ENCODE results near the gene PAGR1.
A peak's percentile ranks its signal among the peaks of the same experiment; 100 is the strongest.
"Not testable (repeated sequence)": the region's sequence is repeated elsewhere in the genome, so short reads cannot be mapped to it uniquely, and the experiment has no call there.

Gene PAGR1

GRCh38 chr16:29793153-29793552 is 22.8 kb upstream of the PAGR1 start:
- not testable (repeated sequence) for DNase-seq

- DNase-seq: no peak
These were observed 21.7 kb upstream of the PAGR1 start for GRCh38 chr16:29794231-29794710.

DNA sequence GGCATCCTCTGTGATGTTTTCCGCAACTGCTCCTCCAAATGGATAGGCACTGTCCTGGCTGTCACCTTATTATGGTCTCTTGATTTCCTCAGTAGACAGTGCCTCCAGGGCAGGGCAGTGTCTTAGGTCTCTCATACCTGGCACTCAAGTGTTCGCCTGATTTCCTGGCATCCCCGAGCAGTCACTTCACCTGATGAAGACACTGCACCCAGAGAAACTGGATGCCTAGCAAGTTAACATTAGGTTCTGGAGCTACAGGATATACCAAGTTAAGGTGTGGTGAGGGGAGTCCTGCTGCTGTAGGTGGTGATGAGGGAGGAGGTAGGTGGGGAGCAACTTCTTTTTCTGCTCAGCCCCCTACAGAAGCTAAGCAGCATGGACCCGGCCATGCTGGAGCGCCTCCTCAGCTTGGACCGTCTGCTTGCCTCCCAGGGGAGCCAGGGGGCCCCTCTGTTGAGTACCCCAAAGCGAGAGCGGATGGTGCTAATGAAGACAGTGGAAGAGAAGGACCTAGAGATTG is 13.5 kb upstream of the PAGR1 start:
- DNase-seq: no peak

DNA sequence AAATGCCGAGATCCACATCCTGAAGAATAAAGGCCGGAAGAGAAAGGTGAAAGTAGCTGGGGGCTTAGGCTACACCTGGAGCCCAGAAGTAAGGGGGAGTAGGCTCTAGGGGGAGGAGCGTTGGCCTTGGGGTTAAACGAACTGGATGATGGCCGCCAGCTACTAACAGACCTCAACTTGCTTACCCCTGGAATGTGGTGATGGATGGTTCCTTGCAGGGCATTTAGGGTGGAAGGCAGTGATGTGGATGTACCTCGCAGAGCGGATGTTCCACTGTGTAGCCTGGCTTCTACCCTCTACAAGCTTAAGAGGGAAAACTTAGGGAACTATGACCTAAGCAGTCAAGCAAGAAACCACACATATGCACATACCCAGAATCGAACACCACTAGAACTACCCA is 11.9 kb upstream of the PAGR1 start:
- no peak for DNase-seq

- DNase-seq: no peak
These were observed 11.3 kb upstream of the PAGR1 start for GRCh38 chr16:29804455-29805231.

DNA sequence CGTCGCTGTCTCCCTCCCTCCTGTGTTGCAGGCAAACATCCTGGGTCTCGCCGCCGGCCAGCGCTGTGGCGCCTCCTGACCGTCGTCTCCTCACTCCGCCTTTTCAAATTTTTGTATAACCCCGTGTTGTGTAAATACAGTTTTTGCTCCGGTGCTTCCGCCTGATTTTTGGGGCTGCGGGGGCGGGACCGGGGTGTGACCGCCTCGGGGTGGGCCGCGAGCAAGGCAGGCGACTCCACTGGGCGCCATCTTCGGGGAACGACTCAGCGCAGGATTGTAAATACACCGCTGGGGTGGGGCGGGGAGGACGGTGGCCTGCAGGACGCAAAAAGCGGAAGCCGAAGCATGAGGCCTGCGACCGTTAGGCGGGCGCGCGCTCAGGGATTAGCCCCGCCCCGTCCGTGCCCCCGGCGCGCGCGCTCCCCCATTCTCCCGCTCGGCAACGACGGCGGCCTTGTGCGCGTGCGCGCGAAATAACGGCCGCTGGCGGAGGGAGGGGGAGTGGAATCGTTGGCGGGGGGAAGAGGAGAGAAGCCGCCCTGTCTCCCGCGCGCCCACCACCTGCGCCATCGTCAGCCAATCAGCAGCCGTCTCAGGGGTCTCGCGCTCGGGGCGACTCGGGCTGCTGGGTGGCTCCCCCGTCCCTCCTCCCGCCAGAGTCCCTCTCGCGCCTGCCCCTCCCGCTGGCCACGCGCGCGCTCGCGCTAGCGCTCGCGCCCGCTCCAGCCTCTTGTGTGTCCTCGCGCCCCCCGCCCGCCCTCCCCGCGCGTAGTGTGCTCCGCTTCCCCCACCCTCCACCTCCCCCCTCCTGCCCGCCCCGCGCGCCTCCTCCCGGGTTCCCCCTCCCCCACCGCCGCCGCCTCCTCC is 10.5 kb upstream of the PAGR1 start:
- DNase-seq: peak; percentile 98

GRCh38 chr16:29806099-29806579 is 9.8 kb upstream of the PAGR1 start, which contains the start of gene MAZ:
MAZ (plus strand) TSS chr16:29806529; CDS start chr16:29806702, 173 bp downstream.
- no peak for DNase-seq

DNA sequence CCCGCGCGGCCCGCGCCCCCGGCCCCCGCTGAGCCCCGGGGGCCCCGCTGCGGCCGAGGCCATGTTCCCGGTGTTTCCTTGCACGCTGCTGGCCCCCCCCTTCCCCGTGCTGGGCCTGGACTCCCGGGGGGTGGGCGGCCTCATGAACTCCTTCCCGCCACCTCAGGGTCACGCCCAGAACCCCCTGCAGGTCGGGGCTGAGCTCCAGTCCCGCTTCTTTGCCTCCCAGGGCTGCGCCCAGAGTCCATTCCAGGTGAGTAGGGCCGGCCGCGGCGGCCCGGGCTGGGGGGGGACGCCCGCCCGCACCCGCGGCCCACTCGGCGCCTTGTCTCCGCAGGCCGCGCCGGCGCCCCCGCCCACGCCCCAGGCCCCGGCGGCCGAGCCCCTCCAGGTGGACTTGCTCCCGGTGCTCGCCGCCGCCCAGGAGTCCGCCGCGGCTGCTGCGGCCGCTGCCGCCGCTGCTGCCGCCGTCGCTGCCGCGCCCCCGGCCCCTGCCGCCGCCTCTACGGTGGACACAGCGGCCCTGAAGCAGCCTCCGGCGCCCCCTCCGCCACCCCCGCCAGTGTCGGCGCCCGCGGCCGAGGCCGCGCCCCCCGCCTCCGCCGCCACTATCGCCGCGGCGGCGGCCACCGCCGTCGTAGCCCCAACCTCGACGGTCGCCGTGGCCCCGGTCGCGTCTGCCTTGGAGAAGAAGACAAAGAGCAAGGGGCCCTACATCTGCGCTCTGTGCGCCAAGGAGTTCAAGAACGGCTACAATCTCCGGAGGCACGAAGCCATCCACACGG is 9.1 kb upstream of the PAGR1 start:
- peak; percentile 74 for DNase-seq

GRCh38 chr16:29807426-29808218 is 8.3 kb upstream of the PAGR1 start:
- peak; percentile 89 for DNase-seq

- DNase-seq: no peak
These were observed 7.6 kb upstream of the PAGR1 start for GRCh38 chr16:29808219-29808900.

DNA sequence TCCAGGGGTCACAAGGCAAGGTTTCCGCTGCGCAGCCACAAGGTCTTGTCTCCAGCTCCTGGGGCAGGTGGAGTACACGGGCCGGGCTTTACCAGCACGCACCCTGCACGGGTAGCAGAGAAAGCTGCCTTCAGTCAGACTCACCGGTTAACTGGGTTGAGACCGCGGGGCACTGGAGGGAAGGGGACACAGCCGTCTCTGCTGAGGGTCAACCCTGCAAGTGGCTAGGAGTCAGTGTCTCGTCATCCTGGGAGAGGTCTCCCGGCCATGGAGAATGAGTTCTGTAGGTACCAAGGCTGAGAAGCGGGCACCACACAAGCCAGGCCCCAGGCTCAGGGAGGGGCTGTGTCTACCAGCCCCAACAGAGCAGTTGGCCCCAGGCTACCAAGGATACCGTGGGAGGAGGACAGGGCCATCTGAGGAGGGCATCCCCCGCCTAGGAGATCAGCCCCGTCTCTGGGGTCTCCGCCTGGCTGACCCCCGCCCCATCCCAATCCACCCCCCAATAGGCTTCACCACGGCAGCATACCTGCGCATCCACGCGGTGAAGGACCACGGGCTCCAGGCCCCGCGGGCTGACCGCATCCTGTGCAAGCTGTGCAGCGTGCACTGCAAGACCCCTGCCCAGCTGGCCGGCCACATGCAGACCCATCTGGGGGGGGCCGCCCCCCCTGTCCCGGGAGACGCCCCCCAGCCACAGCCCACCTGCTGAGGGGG is 6.8 kb upstream of the PAGR1 start:
- no peak for DNase-seq

GRCh38 chr16:29809850-29810698 is 5.9 kb upstream of the PAGR1 start:
- no peak for DNase-seq

DNA sequence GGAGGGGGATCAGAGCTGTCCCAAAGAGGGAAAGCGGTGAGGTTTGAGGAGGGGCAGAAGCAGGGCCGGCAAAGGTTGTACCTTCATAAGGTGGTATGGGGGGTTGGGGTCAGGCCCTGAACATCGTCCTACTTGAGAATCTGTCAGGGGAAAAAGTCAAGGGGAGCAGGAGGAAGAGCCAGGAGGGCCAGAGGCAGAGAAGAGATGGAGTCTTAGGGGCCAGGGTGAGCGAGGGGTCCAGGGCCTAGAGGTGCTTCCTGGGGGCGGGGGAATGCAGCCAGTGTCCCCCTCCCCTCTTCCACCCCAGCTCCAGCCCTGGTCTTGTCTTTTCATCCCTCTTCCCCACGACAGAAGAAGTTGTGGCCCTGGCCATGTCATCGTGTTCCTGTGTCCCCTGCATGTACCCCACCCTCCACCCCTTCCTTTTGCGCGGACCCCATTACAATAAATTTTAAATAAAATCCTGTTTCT is 5.2 kb upstream of the PAGR1 start:
- DNase-seq: no peak

DNA sequence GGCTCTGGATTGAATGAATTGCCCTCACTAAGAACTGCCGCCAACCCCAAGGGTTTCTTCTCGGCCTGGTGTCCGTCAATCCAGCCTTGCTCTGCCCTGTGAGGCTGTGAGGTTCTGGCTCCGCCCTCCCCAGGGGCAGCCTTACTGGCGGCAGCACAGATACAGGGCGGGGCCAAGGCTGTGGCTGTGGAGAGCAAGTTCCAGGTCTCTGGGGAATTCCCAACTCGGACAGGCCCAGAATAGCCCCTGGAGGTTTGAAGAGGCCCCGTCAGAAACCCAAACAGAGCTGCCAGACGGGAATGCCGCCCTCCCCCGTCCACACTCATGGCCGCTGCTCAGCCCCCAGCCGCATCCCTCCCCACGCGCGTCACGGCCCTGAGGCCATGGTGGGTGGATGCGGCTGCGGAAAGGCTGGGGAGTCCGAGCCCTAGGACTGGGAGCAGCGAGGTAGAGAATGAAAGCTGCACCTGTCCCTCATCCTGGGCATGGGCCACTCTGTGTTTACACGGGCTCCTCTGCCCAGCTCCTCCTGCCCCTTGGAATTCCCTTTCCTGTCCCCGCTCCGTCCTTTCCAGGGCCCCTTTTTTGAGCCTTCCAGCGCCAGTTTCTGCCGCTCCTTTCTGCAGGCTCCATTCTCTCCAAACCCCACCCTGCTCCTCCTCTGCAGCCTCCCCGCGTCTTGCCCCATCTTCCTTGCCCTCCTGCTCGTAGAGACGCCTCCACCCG is 4.6 kb upstream of the PAGR1 start:
- DNase-seq: peak; percentile 74

- peak; percentile 44 for DNase-seq
These were observed 3.9 kb upstream of the PAGR1 start, which contains the start of gene PRRT2 for GRCh38 chr16:29811896-29812665. PRRT2 (plus strand) TSS chr16:29812193; CDS start chr16:29813055, 862 bp downstream.

GRCh38 chr16:29812754-29813643 is 3.0 kb upstream of the PAGR1 start:
- no peak for DNase-seq

Measured in stimulated activated CD4-positive, alpha-beta T cell treated with anti-CD3 and anti-CD28 coated beads, Interleukin-1b, Interleukin-23, amount 100 ng/mL, for 48 hours (primary cell).